ENCODE measurements around the gene PRDM5. TPM values are rescaled to one million over a fixed set of nuclear protein-coding genes. Genes with fewer than 3 reads are reported as not detected.

The PRDM5 gene
- polyA plus RNA-seq, 1 donor (not counting 4 experiments of a cell fraction or from before 2014, with no cell fraction given), result 3.6 TPM

GRCh38 chr4:120722655-120723054 is 199.9 kb downstream of the PRDM5 start:
- no peak for FAIRE-seq
- TF ChIP-seq CTCF (optimal IDR thresholded peaks at IDR 0.05 in 1 of 3, IDR thresholded peaks at IDR 0.05 in 1 of 3, conservative IDR thresholded peaks at IDR 0.05 in 1 of 3; ENCODE audit: extremely low read depth in 1 of 3, insufficient read depth in 2 of 3, low read length in 3 of 3), result no peak
- no peak for TF ChIP-seq EZH2 (IDR thresholded peaks at IDR 0.05; ENCODE audit: low read length)
- no peaks in the 10 kb centered on the region for H3K4me1 ChIP-seq (ENCODE audit: control insufficient read depth, extremely low read depth, insufficient read depth, low read length)
- H3K9ac ChIP-seq (ENCODE audit: control insufficient read depth, extremely low read depth, insufficient read depth, low read length), result no peak overlapping the region
- H3K27ac ChIP-seq (ENCODE audit: control insufficient read depth, insufficient read depth, low read length), result no peak overlapping the region
- no peaks in the 10 kb centered on the region for H3K9me3 ChIP-seq (ENCODE audit: control insufficient read depth, low read depth, low read length)
- no peaks in the 10 kb centered on the region for H3K36me3 ChIP-seq (ENCODE audit: control insufficient read depth in 2 of 2, extremely low read depth in 1 of 2, insufficient read depth in 2 of 2, low read length in 2 of 2)
- dilution Hi-C loops (cut with MboI; ENCODE audit: extremely low pct_ligation_motif_present, low sequenced_read_pairs), result no loop called here
- H3K9me1 ChIP-seq (ENCODE audit: control insufficient read depth, extremely low read depth, insufficient read depth, low read length), result no peaks in the 10 kb centered on the region
- no peak overlapping the region for H3K4me3 ChIP-seq (ENCODE audit: control insufficient read depth in 2 of 3, extremely low read depth in 1 of 3, insufficient read depth in 2 of 3, low read depth in 1 of 3, low read length in 3 of 3)
- H4K20me1 ChIP-seq (ENCODE audit: control insufficient read depth, extremely low read depth, insufficient read depth, low read length), result no peaks in the 10 kb centered on the region
- no peak overlapping the region for H2AFZ ChIP-seq (ENCODE audit: control insufficient read depth, low read length)
- no peaks in the 10 kb centered on the region for H3K79me2 ChIP-seq (ENCODE audit: control insufficient read depth, insufficient read depth, low read length)
- no peak for DNase-seq (ENCODE audit: low read depth, low spot score)
- no peaks in the 10 kb centered on the region for H3K27me3 ChIP-seq (ENCODE audit: control insufficient read depth, extremely low read depth, insufficient read depth, low read length)
- no peak overlapping the region for H3K4me2 ChIP-seq (ENCODE audit: control insufficient read depth, extremely low read depth, insufficient read depth, low read depth, low read length)

- no peaks in the 10 kb centered on the region for H4K20me1 ChIP-seq (ENCODE audit: control insufficient read depth, extremely low read depth, insufficient read depth, low read length)
- H3K4me2 ChIP-seq (ENCODE audit: control insufficient read depth, extremely low read depth, insufficient read depth, low read depth, low read length), result no peak overlapping the region
- no peak overlapping the region for H3K9ac ChIP-seq (ENCODE audit: control insufficient read depth, extremely low read depth, insufficient read depth, low read length)
- dilution Hi-C loops (cut with MboI; ENCODE audit: extremely low pct_ligation_motif_present, low sequenced_read_pairs), result no loop called here
- no peaks in the 10 kb centered on the region for H3K36me3 ChIP-seq (ENCODE audit: control insufficient read depth in 2 of 2, extremely low read depth in 1 of 2, insufficient read depth in 2 of 2, low read length in 2 of 2)
- no peak for DNase-seq (ENCODE audit: low read depth, low spot score)
- H3K79me2 ChIP-seq (ENCODE audit: control insufficient read depth, insufficient read depth, low read length), result no peaks in the 10 kb centered on the region
- no peaks in the 10 kb centered on the region for H3K27me3 ChIP-seq (ENCODE audit: control insufficient read depth, extremely low read depth, insufficient read depth, low read length)
- H3K27ac ChIP-seq (ENCODE audit: control insufficient read depth, insufficient read depth, low read length), result no peak overlapping the region
- no peaks in the 10 kb centered on the region for H3K4me1 ChIP-seq (ENCODE audit: control insufficient read depth, extremely low read depth, insufficient read depth, low read length)
- H3K9me1 ChIP-seq (ENCODE audit: control insufficient read depth, extremely low read depth, insufficient read depth, low read length), result no peaks in the 10 kb centered on the region
- H2AFZ ChIP-seq (ENCODE audit: control insufficient read depth, low read length), result no peak overlapping the region
- no peak overlapping the region for H3K4me3 ChIP-seq (ENCODE audit: control insufficient read depth in 2 of 3, extremely low read depth in 1 of 3, insufficient read depth in 2 of 3, low read depth in 1 of 3, low read length in 3 of 3)
- TF ChIP-seq EZH2 (IDR thresholded peaks at IDR 0.05; ENCODE audit: low read length) (no peak), CTCF (optimal IDR thresholded peaks at IDR 0.05 in 1 of 3, IDR thresholded peaks at IDR 0.05 in 1 of 3, conservative IDR thresholded peaks at IDR 0.05 in 1 of 3; ENCODE audit: extremely low read depth in 1 of 3, insufficient read depth in 2 of 3, low read length in 3 of 3) (no peak)
- no peak for FAIRE-seq
- no peaks in the 10 kb centered on the region for H3K9me3 ChIP-seq (ENCODE audit: control insufficient read depth, low read depth, low read length)
Observed at GRCh38 chr4:120720354-120720934, 202.1 kb downstream of the PRDM5 start.

Data from keratinocyte (primary cell).